ENCODE results near the gene THSD4. TPM values are rescaled to one million over a fixed set of nuclear protein-coding genes. Genes with fewer than 3 reads are reported as not detected.

Gene THSD4
- total RNA-seq, 1 donor from 2014 or later = 2.5 TPM

DNA sequence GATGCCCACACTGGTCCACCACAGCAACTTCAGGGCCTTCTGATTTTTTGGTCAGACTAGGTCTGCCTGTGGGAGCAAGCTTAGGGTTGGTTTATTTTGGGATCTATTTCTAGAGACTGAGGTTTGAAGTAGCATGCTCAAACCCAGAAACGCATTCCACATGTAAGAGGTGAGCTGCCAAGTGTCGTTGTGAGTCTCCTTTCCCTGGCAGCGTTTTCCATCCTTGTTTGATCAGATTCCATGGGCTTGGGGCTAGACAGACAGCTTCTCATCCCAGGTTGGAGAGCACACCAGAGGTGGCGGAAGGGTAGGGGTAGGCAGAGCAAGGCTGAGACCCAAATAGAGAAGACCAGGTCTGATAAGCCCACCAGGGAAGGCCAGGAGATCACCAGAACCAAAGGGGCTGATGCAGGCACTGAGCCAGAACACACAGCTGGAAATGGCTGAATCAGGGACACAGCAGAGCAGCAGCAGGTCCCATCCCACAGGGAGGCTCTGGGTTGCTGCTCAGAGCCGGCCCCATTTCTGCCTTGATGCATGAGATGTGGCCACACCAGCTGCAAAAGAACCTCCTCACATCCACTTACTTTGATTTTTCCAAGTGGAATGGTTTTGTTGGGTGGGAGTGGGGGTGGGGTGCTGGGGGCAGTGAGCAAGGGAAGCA, 186.8 kb downstream of the THSD4 start:
- H3K27ac Mint-ChIP-seq (ENCODE audit: unreplicated experiment) = no peak overlapping the region
- DNase-seq (ENCODE audit: low read depth) (peak; percentile 51), FAIRE-seq (no peak)
- Histone ChIP-seq H3K9me3 (ENCODE audit: insufficient read depth, low read depth, low read length) (no peaks in the 10 kb centered on the region), H3K27ac (ENCODE audit: low read depth, low read length) (no peak overlapping the region), H3K79me2 (ENCODE audit: insufficient read depth, low read length) (no peaks in the 10 kb centered on the region), H3K9ac (ENCODE audit: low read length) (no peak overlapping the region), H2AFZ (ENCODE audit: low read depth, low read length) (no peak overlapping the region), H3K36me3 (ENCODE audit: insufficient read depth, low read length) (no peaks in the 10 kb centered on the region), H3K4me3 (ENCODE audit: insufficient read depth, low read depth, low read length) (no peak overlapping the region), H3K27me3 (ENCODE audit: insufficient read depth, low read length) (no peaks in the 10 kb centered on the region), H3K4me1 (ENCODE audit: insufficient read depth, low read length) (peaks cover 23% of the 10 kb centered on the region), H3K4me2 (ENCODE audit: low read length) (no peak overlapping the region), H4K20me1 (ENCODE audit: insufficient read depth, low read length) (no peaks in the 10 kb centered on the region)
- no peaks in the 10 kb centered on the region for H3K36me3 Mint-ChIP-seq (ENCODE audit: low read depth, unreplicated experiment)
- peaks cover 3% of the 10 kb centered on the region for H3K27me3 Mint-ChIP-seq (ENCODE audit: low read depth, unreplicated experiment)
- H3K9me3 Mint-ChIP-seq (ENCODE audit: unreplicated experiment) = peaks cover 3% of the 10 kb centered on the region
- no peak for TF ChIP-seq EZH2 (IDR thresholded peaks at IDR 0.05; ENCODE audit: insufficient read depth, low read length)
- TF ChIP-seq CTCF (IDR thresholded peaks at IDR 0.05; ENCODE audit: insufficient read depth, low read depth, low read length) = no peak
- no peak overlapping the region for H3K4me3 Mint-ChIP-seq (ENCODE audit: unreplicated experiment)
- H3K4me1 Mint-ChIP-seq (ENCODE audit: low read depth, unreplicated experiment) = peaks cover 4% of the 10 kb centered on the region

DNA sequence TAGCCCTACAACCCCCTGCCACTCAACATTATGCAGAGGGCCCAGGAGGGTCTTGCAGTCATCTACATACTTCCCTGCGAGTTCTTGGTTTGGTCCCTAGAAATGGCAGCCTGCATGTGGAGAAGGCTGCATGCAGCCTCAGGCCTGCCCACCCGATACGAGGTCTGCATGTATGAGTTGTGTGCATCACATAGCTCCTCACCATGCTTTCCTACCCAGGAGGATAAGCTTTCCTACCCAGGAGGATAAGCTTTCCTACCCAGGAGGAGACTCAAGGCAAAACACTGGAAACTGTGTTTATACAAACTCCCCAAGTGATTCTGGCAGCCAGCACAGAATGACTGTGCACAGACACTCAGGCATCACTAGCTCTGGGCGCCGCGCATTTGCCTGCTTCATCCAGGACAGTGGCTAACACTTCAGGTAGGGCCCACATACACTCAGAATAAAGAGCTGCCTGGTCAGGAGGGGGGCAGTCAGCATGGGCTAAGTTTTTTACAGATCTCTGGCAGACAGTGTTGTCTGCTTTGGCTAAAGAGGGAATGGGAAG, 187.7 kb downstream of the THSD4 start:
- DNase-seq (ENCODE audit: low read depth) = no peak
- Mint-ChIP-seq H3K27me3 (ENCODE audit: low read depth, unreplicated experiment) (peaks cover 3% of the 10 kb centered on the region), H3K9me3 (ENCODE audit: unreplicated experiment) (peaks cover 3% of the 10 kb centered on the region), H3K4me3 (ENCODE audit: unreplicated experiment) (no peak overlapping the region), H3K36me3 (ENCODE audit: low read depth, unreplicated experiment) (peaks cover 1% of the 10 kb centered on the region), H3K4me1 (ENCODE audit: low read depth, unreplicated experiment) (peaks cover 4% of the 10 kb centered on the region), H3K27ac (ENCODE audit: unreplicated experiment) (peak overlapping the region; percentile 28)
- H3K4me1 ChIP-seq (ENCODE audit: insufficient read depth, low read length) = peaks cover 23% of the 10 kb centered on the region
- H3K27me3 ChIP-seq (ENCODE audit: insufficient read depth, low read length) = no peaks in the 10 kb centered on the region
- no peaks in the 10 kb centered on the region for H3K9me3 ChIP-seq (ENCODE audit: insufficient read depth, low read depth, low read length)
- H3K4me2 ChIP-seq (ENCODE audit: low read length) = peak overlapping the region; percentile 9
- TF ChIP-seq CTCF (IDR thresholded peaks at IDR 0.05; ENCODE audit: insufficient read depth, low read depth, low read length) = no peak
- H2AFZ ChIP-seq (ENCODE audit: low read depth, low read length) = no peak overlapping the region
- H3K9ac ChIP-seq (ENCODE audit: low read length) = no peak overlapping the region
- no peaks in the 10 kb centered on the region for H4K20me1 ChIP-seq (ENCODE audit: insufficient read depth, low read length)
- H3K36me3 ChIP-seq (ENCODE audit: insufficient read depth, low read length) = no peaks in the 10 kb centered on the region
- H3K27ac ChIP-seq (ENCODE audit: low read depth, low read length) = no peak overlapping the region
- no peaks in the 10 kb centered on the region for H3K79me2 ChIP-seq (ENCODE audit: insufficient read depth, low read length)
- no peak for FAIRE-seq
- no peak overlapping the region for H3K4me3 ChIP-seq (ENCODE audit: insufficient read depth, low read depth, low read length)

- H3K27ac Mint-ChIP-seq (ENCODE audit: unreplicated experiment) = no peak overlapping the region
- H3K27me3 Mint-ChIP-seq (ENCODE audit: low read depth, unreplicated experiment) = peaks cover 3% of the 10 kb centered on the region
- H3K36me3 Mint-ChIP-seq (ENCODE audit: low read depth, unreplicated experiment) = peaks cover 1% of the 10 kb centered on the region
- Histone ChIP-seq H3K4me2 (ENCODE audit: low read length) (no peak overlapping the region), H4K20me1 (ENCODE audit: insufficient read depth, low read length) (no peaks in the 10 kb centered on the region), H3K27me3 (ENCODE audit: insufficient read depth, low read length) (no peaks in the 10 kb centered on the region), H3K36me3 (ENCODE audit: insufficient read depth, low read length) (no peaks in the 10 kb centered on the region), H2AFZ (ENCODE audit: low read depth, low read length) (no peak overlapping the region), H3K79me2 (ENCODE audit: insufficient read depth, low read length) (no peaks in the 10 kb centered on the region), H3K4me1 (ENCODE audit: insufficient read depth, low read length) (peaks cover 23% of the 10 kb centered on the region), H3K27ac (ENCODE audit: low read depth, low read length) (no peak overlapping the region), H3K9ac (ENCODE audit: low read length) (no peak overlapping the region), H3K9me3 (ENCODE audit: insufficient read depth, low read depth, low read length) (no peaks in the 10 kb centered on the region), H3K4me3 (ENCODE audit: insufficient read depth, low read depth, low read length) (no peak overlapping the region)
- FAIRE-seq = no peak
- peaks cover 3% of the 10 kb centered on the region for H3K9me3 Mint-ChIP-seq (ENCODE audit: unreplicated experiment)
- H3K4me3 Mint-ChIP-seq (ENCODE audit: unreplicated experiment) = no peak overlapping the region
- H3K4me1 Mint-ChIP-seq (ENCODE audit: low read depth, unreplicated experiment) = peaks cover 4% of the 10 kb centered on the region
- DNase-seq (ENCODE audit: low read depth) = no peak
- TF ChIP-seq EZH2 (IDR thresholded peaks at IDR 0.05; ENCODE audit: insufficient read depth, low read length) = no peak
- TF ChIP-seq CTCF (IDR thresholded peaks at IDR 0.05; ENCODE audit: insufficient read depth, low read depth, low read length) = no peak
Measured at GRCh38 chr15:71303977-71304376, 188.7 kb downstream of the THSD4 start.
